KMS-11 (cell line): Measurements from ENCODE around the gene E4F1.

Experiments
- H2AFZ ChIP-seq: fragments of 200-600 bp; sonication (generic); 2 replicates; pipeline ENCODE4 v1.6.1; 2016; ENCODE audit warnings: antibody characterized with exemption, mixed run types, low read depth
- H3K27ac ChIP-seq: fragments of 200-600 bp; sonication (generic); 2 replicates; pipeline ENCODE4 v1.6.1; 2016; ENCODE audit warnings: mild to moderate bottlenecking, mixed run types
- H3K27me3 ChIP-seq: fragments of 200-600 bp; sonication (generic); 2 replicates; pipeline ENCODE4 v1.6.1; 2017; ENCODE audit warnings: mild to moderate bottlenecking, low read depth, mixed run types, moderate library complexity; ENCODE audit not compliant: insufficient read depth
- H3K36me3 ChIP-seq: fragments of 200-600 bp; sonication (generic); 2 replicates; pipeline ENCODE4 v1.6.1; 2017; ENCODE audit warnings: mild to moderate bottlenecking, mixed run types; ENCODE audit not compliant: insufficient read depth
- H3K4me1 ChIP-seq: fragments of 200-600 bp; sonication (generic); 2 replicates; pipeline ENCODE4 v1.6.1; 2016; ENCODE audit warnings: mild to moderate bottlenecking, low read depth, mixed run types; ENCODE audit not compliant: poor library complexity, severe bottlenecking
- H3K4me2 ChIP-seq: fragments of 200-600 bp; sonication (generic); 2 replicates; pipeline ENCODE4 v1.7.0; 2016; ENCODE audit warnings: mild to moderate bottlenecking, mixed run types
- H3K4me3 ChIP-seq: fragments of 200-600 bp; sonication (generic); IDR thresholded peaks from 2 replicates; pipeline ENCODE4 v1.6.1; 2017; ENCODE audit warnings: low read depth, low read length, mixed read lengths; ENCODE audit not compliant: insufficient read depth
- H3K79me2 ChIP-seq: fragments of 200-600 bp; sonication (generic); 2 replicates; pipeline ENCODE4 v1.6.1; 2016; ENCODE audit warnings: low read depth, mixed run types; ENCODE audit not compliant: insufficient read depth
- H3K9ac ChIP-seq: fragments of 200-600 bp; sonication (generic); 2 replicates; pipeline ENCODE4 v1.6.1; 2016; ENCODE audit warnings: mild to moderate bottlenecking, mixed run types
- H4K20me1 ChIP-seq: fragments of 200-600 bp; sonication (generic); 2 replicates; pipeline ENCODE4 v1.6.1; 2016; ENCODE audit warnings: mild to moderate bottlenecking, mixed run types; ENCODE audit not compliant: insufficient read depth
- CTCF ChIP-seq: fragments of 200-600 bp; sonication (generic); conservative IDR thresholded peaks from 2 replicates; pipeline ENCODE4 v1.6.1; 2017; ENCODE audit warnings: low read depth, mild to moderate bottlenecking, antibody characterized with exemption, low read length, moderate library complexity, mixed read lengths

E4F1 gene

DNA sequence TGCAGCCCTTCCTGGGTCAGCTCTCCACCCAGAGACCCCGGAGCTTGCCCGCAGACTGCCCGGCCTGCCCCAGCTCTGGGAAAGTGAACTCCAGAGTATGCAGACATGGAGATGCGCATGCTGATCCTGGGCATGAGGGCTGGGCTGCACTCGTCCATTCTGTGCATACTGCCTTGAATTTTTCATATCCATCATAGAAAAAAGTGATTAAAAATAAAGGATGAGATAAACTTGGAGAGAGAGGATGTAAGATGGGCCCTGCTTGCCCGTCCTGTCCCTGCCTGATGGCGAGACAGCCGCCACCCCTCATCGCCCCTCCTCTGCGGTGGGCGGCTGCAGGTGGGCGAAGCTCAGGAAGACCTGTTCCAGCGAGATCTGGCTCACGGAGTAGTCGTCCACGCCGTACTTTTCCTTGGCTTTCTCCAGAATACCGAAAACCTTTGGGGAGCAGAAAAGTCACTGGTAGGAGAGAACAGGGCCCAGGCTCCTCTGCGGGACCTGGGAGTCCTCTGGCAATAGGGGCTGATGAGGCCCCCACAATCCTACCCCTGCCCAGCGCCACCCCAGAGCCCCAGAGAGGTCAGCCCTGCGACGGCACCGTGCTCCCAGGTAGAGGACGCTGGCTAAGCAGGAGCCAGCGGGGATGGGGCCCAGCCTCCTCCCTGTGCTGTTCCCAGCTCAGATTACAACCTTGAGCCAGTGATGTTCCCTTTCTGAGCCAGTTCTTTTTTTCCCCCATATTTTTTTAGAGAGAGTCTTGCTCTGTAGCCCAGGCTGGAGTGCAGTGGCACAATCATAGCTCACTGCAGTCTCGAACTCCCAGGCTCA lies 53.2 kb downstream of the E4F1 start:
- H3K4me2 ChIP-seq: no peak overlapping the region
- no peaks in the 10 kb centered on the region for H3K27me3 ChIP-seq
- no peaks in the 10 kb centered on the region for H4K20me1 ChIP-seq
- no peaks in the 10 kb centered on the region for H3K79me2 ChIP-seq
- H3K9ac ChIP-seq: no peak overlapping the region
- TF ChIP-seq CTCF: no peak
- no peak overlapping the region for H2AFZ ChIP-seq
- H3K4me3 ChIP-seq: no peak overlapping the region
- H3K4me1 ChIP-seq: no peaks in the 10 kb centered on the region
- no peak overlapping the region for H3K27ac ChIP-seq
- no peaks in the 10 kb centered on the region for H3K36me3 ChIP-seq

GRCh38 chr16:2277466-2278271 lies 54.3 kb downstream of the E4F1 start:
- Histone ChIP-seq H4K20me1 (no peaks in the 10 kb centered on the region), H3K27ac (no peak overlapping the region)

DNA sequence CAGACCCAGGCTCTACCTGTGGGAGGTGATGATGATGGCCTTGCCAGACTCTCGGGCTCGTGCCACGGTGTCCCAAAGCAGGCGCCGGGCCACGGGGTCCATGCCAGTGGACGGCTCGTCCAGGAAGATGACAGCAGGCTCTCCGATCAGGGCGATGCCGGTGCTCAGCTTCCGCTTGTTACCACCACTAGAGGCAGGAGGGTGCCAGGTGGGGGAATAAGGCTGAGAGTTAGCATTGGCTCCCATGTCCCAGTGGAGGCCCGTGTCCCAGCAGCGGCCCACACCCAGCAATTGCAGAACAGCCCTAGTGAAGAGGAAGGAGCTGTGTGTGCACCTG lies 54.8 kb downstream of the E4F1 start:
- no peak overlapping the region for H3K4me3 ChIP-seq
- no peaks in the 10 kb centered on the region for H3K79me2 ChIP-seq
- H3K9ac ChIP-seq: no peak overlapping the region
- H3K4me2 ChIP-seq: no peak overlapping the region
- no peaks in the 10 kb centered on the region for H3K36me3 ChIP-seq
- H3K27ac ChIP-seq: no peak overlapping the region
- no peaks in the 10 kb centered on the region for H3K4me1 ChIP-seq
- no peak overlapping the region for H2AFZ ChIP-seq
- no peaks in the 10 kb centered on the region for H4K20me1 ChIP-seq
- TF ChIP-seq CTCF: no peak
- no peaks in the 10 kb centered on the region for H3K27me3 ChIP-seq

More at GRCh38 chr16:2277466-2278271, 54.3 kb downstream of the E4F1 start:
- H3K4me1 ChIP-seq: no peaks in the 10 kb centered on the region
- H3K36me3 ChIP-seq: no peaks in the 10 kb centered on the region
- H3K4me2 ChIP-seq: no peak overlapping the region
- no peak overlapping the region for H3K9ac ChIP-seq
- no peak overlapping the region for H3K4me3 ChIP-seq
- H3K79me2 ChIP-seq: no peaks in the 10 kb centered on the region
- no peak for TF ChIP-seq CTCF
- H3K27me3 ChIP-seq: no peaks in the 10 kb centered on the region
- no peak overlapping the region for H2AFZ ChIP-seq

DNA sequence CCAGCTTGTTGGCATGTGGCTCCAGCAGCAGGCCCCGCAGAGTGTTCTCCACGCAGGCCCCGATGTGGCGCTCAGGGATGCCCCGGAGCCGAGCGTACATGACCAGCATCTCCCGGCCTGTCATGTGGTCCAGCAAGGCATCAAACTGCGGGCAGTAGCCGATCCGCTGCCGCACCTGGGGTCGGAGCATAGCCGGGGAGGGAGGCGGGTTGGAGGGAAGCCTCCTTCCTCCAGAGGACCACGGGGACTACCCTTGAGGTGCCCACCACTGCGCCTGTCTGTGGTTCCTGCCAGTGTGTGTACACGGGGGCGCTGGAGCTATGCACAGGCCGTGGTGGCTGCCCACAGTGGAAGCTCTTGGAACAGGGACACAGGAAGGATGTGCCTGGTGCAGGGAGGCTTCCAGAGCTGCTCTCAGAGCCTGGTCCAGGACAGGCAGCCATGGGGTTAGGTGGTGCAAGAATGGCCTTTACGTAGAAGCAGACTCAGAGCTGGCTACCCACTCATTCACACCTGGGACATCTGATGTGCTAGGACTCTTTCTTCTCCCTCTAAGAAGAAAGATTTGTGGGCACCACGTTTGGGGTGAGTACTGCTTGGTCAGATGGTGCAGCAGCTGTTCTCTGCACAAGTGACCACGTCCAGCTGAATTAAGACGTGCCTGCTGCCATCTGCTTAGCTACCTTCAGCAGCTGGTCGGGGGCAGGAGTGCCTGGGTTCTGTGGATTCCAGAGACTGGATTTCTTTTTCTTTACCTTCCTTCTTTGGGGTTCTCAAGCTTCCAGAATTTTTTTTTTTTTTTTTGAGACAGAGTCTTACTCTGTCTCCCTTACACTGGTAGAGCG lies 55.8 kb downstream of the E4F1 start:
- Histone ChIP-seq H3K27me3 (no peaks in the 10 kb centered on the region), H3K27ac (no peak overlapping the region), H3K36me3 (no peaks in the 10 kb centered on the region), H4K20me1 (no peaks in the 10 kb centered on the region), H3K4me1 (no peaks in the 10 kb centered on the region), H3K4me2 (no peak overlapping the region), H3K9ac (no peak overlapping the region), H3K4me3 (no peak overlapping the region), H2AFZ (no peak overlapping the region), H3K79me2 (no peaks in the 10 kb centered on the region)
- TF ChIP-seq CTCF: no peak
